Lung (tissue), 12 donors: ENCODE measurements around the gene PLA2G6. TPM values are rescaled to one million over a fixed set of nuclear protein-coding genes. Genes with fewer than 3 reads are reported as not detected.

Experiments used
- ATAC-seq: fragments of 200-7000 bp; cut with Tn5 transposase; one replicate; pipeline ENCODE4 v1.9.1; 2020; ENCODE audit warnings: moderate number of reproducible peaks; ENCODE audit not compliant: insufficient read depth, low FRiP score
- DNase-seq, 3 donors: peaks; one replicate each; pipeline ENCODE4 v3.0.0-alpha.2; 2013 to 2017
- H3K27ac ChIP-seq, 2 donors: one replicate each; pipeline ENCODE4 v1.5.1; 2013; ENCODE audit warnings: mild to moderate bottlenecking in 2 of 2, moderate library complexity in 2 of 2, control low read depth in 1 of 2, inconsistent platforms in 1 of 2, low read depth in 1 of 2, low read length in 1 of 2
- H3K27me3 ChIP-seq, 3 donors: one replicate each; pipeline ENCODE4 v1.5.1; 2013; ENCODE audit warnings: low read length in 2 of 3; ENCODE audit not compliant: control insufficient read depth in 3 of 3, insufficient read depth in 3 of 3
- H3K36me3 ChIP-seq, 4 donors: one replicate each; pipeline ENCODE4 v1.5.1; 2013; ENCODE audit warnings: low read length in 4 of 4, mild to moderate bottlenecking in 1 of 4, moderate library complexity in 1 of 4; ENCODE audit not compliant: control insufficient read depth in 4 of 4, insufficient read depth in 4 of 4
- H3K4me1 ChIP-seq, 5 donors: one replicate each; pipeline ENCODE4 v1.5.1; 2013; ENCODE audit warnings: low read length in 5 of 5, mild to moderate bottlenecking in 2 of 5, moderate library complexity in 1 of 5; ENCODE audit not compliant: control insufficient read depth in 5 of 5, insufficient read depth in 5 of 5
- H3K4me3 ChIP-seq: one replicate; pipeline ENCODE4 v1.5.1; 2013; ENCODE audit warnings: mild to moderate bottlenecking, control low read depth, moderate library complexity
- H3K9ac ChIP-seq, 2 donors: one replicate each; pipeline ENCODE4 v1.5.1; 2013; ENCODE audit warnings: low read length in 2 of 2, control low read depth in 1 of 2; ENCODE audit not compliant: insufficient read depth in 1 of 2
- H3K9me3 ChIP-seq, 4 donors: one replicate each; pipeline ENCODE4 v1.5.1; 2013; ENCODE audit warnings: low read length in 3 of 4, mild to moderate bottlenecking in 1 of 4, moderate library complexity in 1 of 4; ENCODE audit not compliant: control insufficient read depth in 4 of 4, insufficient read depth in 3 of 4
- WGBS, 2 donors: extraction: QIAGEN DNeasy Blood & Tissue Kit; methylation state at CpG; one replicate each; pipeline ENCODE4 v1.1.7; 2013; 5-methylcytosine and 5-hydroxymethylcytosine counted together
- polyA plus RNA-seq, 2 donors: library from polyadenylated mRNA; stranded (reverse); fragments of 200-250 nt; gene quantifications; one replicate each; pipeline ENCODE4 v1.2.1, GENCODE V29; 2013
- total RNA-seq, 2 donors: library from RNA; depleted of rRNA in 1 of 2; stranded (reverse); fragments of >200 nt in 1 of 2; gene quantifications; one replicate each; pipeline ENCODE4 v1.2.1, GENCODE V29; 2014 to 2021
- TF ChIP-seq, protein P1 (sequence below): IDR thresholded peaks from 2 replicates; pipeline ENCODE4 v1.5.1; 2012; ENCODE audit warnings: mild to moderate bottlenecking; ENCODE audit errors: control extremely low read depth, extremely low read depth
- donor health status: control.
- donor health status: control.
- donor health status: Bipolar disorder and iron deficiency.
- donor health status: healthy.
- donor health status: DM: yes; HTN: yes; CAD: no.

PLA2G6 gene
- total and polyA plus RNA-seq, 4 donors: 11.9 to 73.5 (median 37.3) TPM

DNA sequence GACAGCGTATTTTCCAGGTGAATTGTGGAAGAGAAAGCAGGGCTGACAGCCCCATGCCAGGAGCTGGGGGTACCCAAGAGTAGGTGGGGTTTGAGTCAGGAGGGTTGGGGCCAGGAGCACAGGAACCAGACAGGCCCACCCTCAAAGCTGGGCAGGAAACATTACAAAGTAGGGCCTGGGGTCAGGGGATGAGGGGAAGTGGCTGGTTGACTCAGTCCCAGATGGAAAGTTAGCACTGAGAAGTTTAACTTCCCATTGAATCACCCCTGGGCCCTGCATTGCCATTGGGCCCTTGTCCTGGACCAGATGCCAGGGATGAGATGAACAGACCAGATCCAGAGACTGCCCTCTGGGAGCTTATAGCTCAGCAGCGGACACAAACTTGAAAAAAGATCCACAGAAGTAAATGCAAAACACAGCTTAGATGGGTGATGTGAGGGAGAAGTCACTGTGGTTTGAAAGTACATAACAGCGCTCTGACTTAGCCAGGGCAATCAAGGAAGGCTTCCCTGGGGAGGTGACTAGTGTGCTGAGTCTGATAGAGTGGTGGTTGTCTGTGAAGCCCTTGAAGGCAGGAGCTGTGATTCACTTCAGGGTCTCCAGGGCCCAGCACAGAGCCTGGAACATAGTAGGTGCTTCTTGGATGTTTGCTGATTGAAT lies 22.4 kb upstream of the PLA2G6 start:
- DNase-seq: no peak
- WGBS, 2 donors: 91 to 93% methylated on average over 3 of the region's 3 CpGs
- Histone ChIP-seq H3K27ac (peak overlapping the region in 1 of 2 donors; percentile 94), H3K9ac (peak overlapping the region in 1 of 2 donors; percentile 0), H3K9me3 (no peaks in the 10 kb centered on the region), H3K27me3 (no peaks in the 10 kb centered on the region), H3K36me3 (peaks cover 0 to 6% (median 0%) of the 10 kb centered on the region in 4 donors), H3K4me1 (peaks cover 3 to 37% (median 20%) of the 10 kb centered on the region in 5 donors), H3K4me3 (peak overlapping the region; percentile 78)
- no peak for ATAC-seq
- TF ChIP-seq, protein P1, sequence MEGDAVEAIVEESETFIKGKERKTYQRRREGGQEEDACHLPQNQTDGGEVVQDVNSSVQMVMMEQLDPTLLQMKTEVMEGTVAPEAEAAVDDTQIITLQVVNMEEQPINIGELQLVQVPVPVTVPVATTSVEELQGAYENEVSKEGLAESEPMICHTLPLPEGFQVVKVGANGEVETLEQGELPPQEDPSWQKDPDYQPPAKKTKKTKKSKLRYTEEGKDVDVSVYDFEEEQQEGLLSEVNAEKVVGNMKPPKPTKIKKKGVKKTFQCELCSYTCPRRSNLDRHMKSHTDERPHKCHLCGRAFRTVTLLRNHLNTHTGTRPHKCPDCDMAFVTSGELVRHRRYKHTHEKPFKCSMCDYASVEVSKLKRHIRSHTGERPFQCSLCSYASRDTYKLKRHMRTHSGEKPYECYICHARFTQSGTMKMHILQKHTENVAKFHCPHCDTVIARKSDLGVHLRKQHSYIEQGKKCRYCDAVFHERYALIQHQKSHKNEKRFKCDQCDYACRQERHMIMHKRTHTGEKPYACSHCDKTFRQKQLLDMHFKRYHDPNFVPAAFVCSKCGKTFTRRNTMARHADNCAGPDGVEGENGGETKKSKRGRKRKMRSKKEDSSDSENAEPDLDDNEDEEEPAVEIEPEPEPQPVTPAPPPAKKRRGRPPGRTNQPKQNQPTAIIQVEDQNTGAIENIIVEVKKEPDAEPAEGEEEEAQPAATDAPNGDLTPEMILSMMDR: no peak

DNA sequence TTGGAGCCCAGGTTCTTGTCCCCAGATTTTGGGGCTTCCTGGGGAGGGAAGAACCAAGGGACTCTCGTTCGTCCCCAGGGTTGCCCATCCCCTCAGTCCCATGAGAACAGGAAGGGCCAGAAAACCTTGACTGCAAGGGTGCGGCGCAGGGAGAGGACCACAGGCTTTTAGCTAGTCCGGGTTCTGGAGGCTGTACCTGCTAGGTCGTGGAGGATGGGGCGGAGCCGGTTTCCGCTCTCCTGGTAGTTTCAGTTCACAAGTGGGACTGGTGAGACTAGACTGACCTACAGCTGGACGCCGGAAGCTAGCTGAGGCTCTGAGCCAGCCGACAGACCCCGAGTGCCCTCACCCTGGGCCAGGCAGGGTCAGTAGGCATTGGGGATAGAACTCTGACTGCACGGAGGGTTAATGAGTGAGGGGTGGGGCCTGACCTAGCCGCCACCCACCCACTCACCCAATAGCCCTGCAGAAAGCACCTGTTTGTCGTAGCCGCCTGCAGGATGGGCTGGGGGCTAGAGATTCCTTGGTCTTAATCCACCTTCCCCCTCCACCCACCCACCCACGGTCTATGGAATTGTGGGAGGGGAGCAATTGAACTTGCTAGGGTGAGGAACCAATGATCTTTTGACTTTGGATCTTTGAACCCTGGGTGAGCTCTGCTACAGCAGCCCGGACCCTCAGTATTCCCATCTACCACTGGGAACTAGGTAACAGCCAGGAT lies 21.6 kb upstream of the PLA2G6 start:
- Histone ChIP-seq H3K4me1 (peaks cover 3 to 37% (median 20%) of the 10 kb centered on the region in 5 donors), H3K36me3 (peaks cover 0 to 6% (median 0%) of the 10 kb centered on the region in 4 donors), H3K27ac (peak overlapping the region; percentile 94 to 100), H3K4me3 (peak overlapping the region; percentile 78), H3K9me3 (no peaks in the 10 kb centered on the region), H3K27me3 (no peaks in the 10 kb centered on the region), H3K9ac (peak overlapping the region in 1 of 2 donors; percentile 95)
- WGBS, 2 donors: 4 to 7% methylated on average over 19 of the region's 19 CpGs
- peak; percentile 51 to 68 (median 58) for DNase-seq
- ATAC-seq: no peak
- TF ChIP-seq, protein P1: no peak

DNA sequence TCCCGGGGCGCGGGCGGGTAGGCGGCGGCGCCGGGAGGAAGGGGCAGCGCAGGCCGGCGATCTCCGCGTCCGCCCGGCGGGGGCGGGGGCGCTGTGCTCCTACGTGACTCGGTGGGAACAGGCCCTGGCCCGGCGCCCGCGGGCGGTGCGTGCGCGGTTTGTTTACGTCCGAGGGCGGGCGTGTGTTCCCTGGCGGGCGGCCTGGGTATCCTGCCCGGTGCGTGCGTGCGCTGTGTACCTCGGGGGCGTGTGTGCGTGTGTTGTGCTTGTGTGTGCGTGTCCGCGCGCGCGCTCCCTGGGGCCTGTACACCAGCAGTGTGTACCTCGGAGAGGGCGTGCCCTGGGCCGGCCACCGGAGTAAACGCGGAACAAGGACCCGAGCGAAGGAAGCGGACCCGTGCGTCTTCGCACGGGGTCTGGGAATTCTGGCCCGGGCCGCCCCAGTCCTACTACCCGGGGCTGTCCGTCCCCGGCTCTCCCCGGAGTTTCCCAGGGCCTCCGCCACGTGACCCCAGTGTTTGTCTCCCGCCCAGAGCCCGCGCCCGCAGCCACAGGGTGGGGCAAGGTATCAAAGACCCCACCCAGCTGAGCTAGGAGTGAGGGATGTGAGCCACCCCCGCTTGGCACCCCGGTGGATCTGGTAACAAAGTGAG lies 20.9 kb upstream of the PLA2G6 start:
- 0% methylated on average over 58 to 74 of the region's 74 CpGs for WGBS, 2 donors
- Histone ChIP-seq H3K27ac (peak overlapping the region; percentile 94 to 100), H3K4me1 (peaks cover 3 to 37% (median 20%) of the 10 kb centered on the region in 5 donors), H3K36me3 (peaks cover 0 to 6% (median 0%) of the 10 kb centered on the region in 4 donors), H3K27me3 (no peaks in the 10 kb centered on the region), H3K9ac (peak overlapping the region; percentile 51 to 95), H3K4me3 (peak overlapping the region; percentile 78), H3K9me3 (no peaks in the 10 kb centered on the region)
- TF ChIP-seq, protein P1: no peak
- ATAC-seq: peak; percentile 56
- DNase-seq: peak; percentile 92 to 95 (median 93)
